ENCODE measurements around the gene SOX6.

The SOX6 gene

GRCh38 chr11:16114978-16115871 lies 241.1 kb downstream of the SOX6 start:
- DNase-seq (ENCODE audit: insufficient read length, low spot score) = no peak
- FAIRE-seq = no peak
- TF ChIP-seq CTCF (IDR thresholded peaks at IDR 0.05; ENCODE audit: insufficient read depth, missing control alignments) = no peak

- no peak for DNase-seq (ENCODE audit: insufficient read length, low spot score)
- FAIRE-seq = no peak
- no peak for TF ChIP-seq CTCF (IDR thresholded peaks at IDR 0.05; ENCODE audit: insufficient read depth, missing control alignments)
These were observed 241.9 kb downstream of the SOX6 start for GRCh38 chr11:16114431-16114830.

- no peak for TF ChIP-seq CTCF (IDR thresholded peaks at IDR 0.05; ENCODE audit: insufficient read depth, missing control alignments)
- FAIRE-seq (no peak), DNase-seq (ENCODE audit: insufficient read length, low spot score) (no peak)
These were observed 244.7 kb downstream of the SOX6 start for GRCh38 chr11:16111690-16112089.

GRCh38 chr11:16110886-16111285 lies 245.5 kb downstream of the SOX6 start:
- no peak for DNase-seq (ENCODE audit: insufficient read length, low spot score)
- no peak for FAIRE-seq
- TF ChIP-seq CTCF (IDR thresholded peaks at IDR 0.05; ENCODE audit: insufficient read depth, missing control alignments) = no peak

- FAIRE-seq (no peak), DNase-seq (ENCODE audit: insufficient read length, low spot score) (no peak)
- TF ChIP-seq CTCF (IDR thresholded peaks at IDR 0.05; ENCODE audit: insufficient read depth, missing control alignments) = no peak
These were observed 256.9 kb downstream of the SOX6 start for GRCh38 chr11:16099343-16099900.

GRCh38 chr11:16098526-16099205 lies 257.7 kb downstream of the SOX6 start:
- no peak for TF ChIP-seq CTCF (IDR thresholded peaks at IDR 0.05; ENCODE audit: insufficient read depth, missing control alignments)
- DNase-seq (ENCODE audit: insufficient read length, low spot score) = no peak
- no peak for FAIRE-seq
